Right lobe of liver (tissue), 4 donors: ENCODE data around the gene HOTAIR.

Experiments used
- CTCF ChIP-seq, 4 donors: fragments of 200-600 bp in 3 of 4; fragments of 450-650 bp in 1 of 4; IDR thresholded peaks; one replicate each; pipeline versions ENCODE4 v1.5.1 to v1.8.0; 2016 to 2022; ENCODE audit warnings: antibody characterized with exemption in 4 of 4, mild to moderate bottlenecking in 2 of 4
- POLR2A ChIP-seq: fragments of 450-650 bp; IDR thresholded peaks from one replicate; pipeline ENCODE4 v1.6.1; 2017; ENCODE audit warnings: antibody characterized with exemption, mild to moderate bottlenecking
- donor health status: DM: no; HTN: no; CAD: no.
- donor health status: DM: no; HTN: no; CAD: no.
- donor health status: DM: no; HTN: yes; CAD: no.

GRCh38 chr12:53953831-53954693, 20.7 kb downstream of the HOTAIR start:
- TF ChIP-seq CTCF (IDR thresholded peaks at IDR 0.05): no peak
- no peak for TF ChIP-seq POLR2A
